Measurements from ENCODE around the gene ARHGEF12.

DNA sequence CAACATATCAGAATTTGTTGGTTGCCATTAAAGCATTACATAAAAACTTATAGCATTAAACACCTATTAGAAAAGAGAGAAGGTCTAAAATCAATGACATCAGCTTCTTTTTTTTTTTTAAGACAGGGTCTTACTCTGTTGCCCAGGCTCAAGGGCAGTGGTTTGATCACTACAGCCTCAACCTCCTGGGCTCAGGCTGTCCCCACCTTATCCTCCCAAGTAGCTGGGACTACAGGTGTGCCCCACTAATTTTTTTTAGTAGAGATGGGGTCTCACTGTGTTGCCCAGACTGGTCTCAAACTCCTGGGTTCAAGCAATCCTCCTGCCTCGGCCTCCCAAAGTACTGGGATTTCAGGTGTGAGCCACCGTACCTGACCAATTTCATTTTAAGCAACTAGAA, 57.9 kb downstream of the ARHGEF12 start:
- TF ChIP-seq, protein P1, sequence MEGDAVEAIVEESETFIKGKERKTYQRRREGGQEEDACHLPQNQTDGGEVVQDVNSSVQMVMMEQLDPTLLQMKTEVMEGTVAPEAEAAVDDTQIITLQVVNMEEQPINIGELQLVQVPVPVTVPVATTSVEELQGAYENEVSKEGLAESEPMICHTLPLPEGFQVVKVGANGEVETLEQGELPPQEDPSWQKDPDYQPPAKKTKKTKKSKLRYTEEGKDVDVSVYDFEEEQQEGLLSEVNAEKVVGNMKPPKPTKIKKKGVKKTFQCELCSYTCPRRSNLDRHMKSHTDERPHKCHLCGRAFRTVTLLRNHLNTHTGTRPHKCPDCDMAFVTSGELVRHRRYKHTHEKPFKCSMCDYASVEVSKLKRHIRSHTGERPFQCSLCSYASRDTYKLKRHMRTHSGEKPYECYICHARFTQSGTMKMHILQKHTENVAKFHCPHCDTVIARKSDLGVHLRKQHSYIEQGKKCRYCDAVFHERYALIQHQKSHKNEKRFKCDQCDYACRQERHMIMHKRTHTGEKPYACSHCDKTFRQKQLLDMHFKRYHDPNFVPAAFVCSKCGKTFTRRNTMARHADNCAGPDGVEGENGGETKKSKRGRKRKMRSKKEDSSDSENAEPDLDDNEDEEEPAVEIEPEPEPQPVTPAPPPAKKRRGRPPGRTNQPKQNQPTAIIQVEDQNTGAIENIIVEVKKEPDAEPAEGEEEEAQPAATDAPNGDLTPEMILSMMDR (IDR thresholded peaks at IDR 0.05) = no peak
- TF ChIP-seq POLR2AphosphoS5 (IDR thresholded peaks at IDR 0.05) = no peak
- TF ChIP-seq POLR2A (IDR thresholded peaks at IDR 0.05) = no peak

Data from sigmoid colon (tissue), 4 donors.